GM12878 (cell line): Measurements from ENCODE around the gene PPP1R1C. TPM values are rescaled to one million over a fixed set of nuclear protein-coding genes. Genes with fewer than 3 reads are reported as not detected.

Experiments used
- ATAC-seq: fragments of 200-7000 bp; cut with Tn5 transposase; 3 replicates; pipeline ENCODE4 v1.9.1; 2020; ENCODE audit warnings: mild to moderate bottlenecking, moderate library complexity
- BruUV-seq: library from RNA; stranded (reverse); fragments of 400-500 nt; replicated peaks from 2 replicates; lab custom pipeline; 2021; lab: Mats Ljungman, UMichigan
- CTCF ChIA-PET: fragments of 300-600 bp; sonication (Branson Sonifier 250); formaldehyde crosslinking; extraction: SDS; loops from one replicate; lab custom pipeline; 2021; ENCODE audit warnings: inconsistent platforms; lab: Yijun Ruan, JAX
- POLR2A ChIA-PET: fragments of 350-600 bp; formaldehyde crosslinking; extraction: SDS; loops from one replicate; lab custom pipeline; 2021; ENCODE audit warnings: inconsistent platforms; lab: Charles Lee
- RAD21 ChIA-PET: fragments of 300-600 bp; sonication (Branson Sonifier 250); formaldehyde crosslinking; loops from one replicate; lab custom pipeline; 2023; ENCODE audit warnings: antibody characterized with exemption; ENCODE audit not compliant: unreplicated experiment; lab: Charles Lee
- SMC1A ChIA-PET: fragments of 300-600 bp; sonication (Branson Sonifier 250); formaldehyde crosslinking; loops from one replicate; lab custom pipeline; 2023; ENCODE audit not compliant: unreplicated experiment, uncharacterized antibody; lab: Charles Lee
- DNase-seq: peaks from one replicate; pipeline ENCODE4 v3.0.0-alpha.2; 2011; ENCODE audit warnings: low read depth, low spot score
- FAIRE-seq: peaks from 3 replicates; lab custom pipeline; 2011; peaks lifted over from hg19 to GRCh38; lab: Jason Lieb, UNC
- H2AFZ ChIP-seq: 2 replicates; pipeline ENCODE4 v1.6.0; 2011; ENCODE audit warnings: low read depth, low read length, control low read depth; ENCODE audit not compliant: control insufficient read depth
- H3K27ac ChIP-seq: 2 replicates; pipeline ENCODE4 v1.5.1; 2011; ENCODE audit warnings: control low read depth; ENCODE audit not compliant: control insufficient read depth, insufficient read depth
- H3K27me3 ChIP-seq, 2 experiments: replicated peaks in 1 of 2; 2 replicates each; pipeline versions ENCODE4 v1.6.0 to v1.6.1; 2011; ENCODE audit warnings: low read length in 1 of 2; ENCODE audit not compliant: control insufficient read depth in 2 of 2, insufficient read depth in 2 of 2
- H3K36me3 ChIP-seq, 2 experiments: 2 replicates each; pipeline ENCODE4 v1.5.1; 2011; ENCODE audit warnings: low read length in 1 of 2; ENCODE audit not compliant: control insufficient read depth in 2 of 2, insufficient read depth in 2 of 2
- H3K4me1 ChIP-seq: 2 replicates; pipeline ENCODE4 v1.6.1; 2011; ENCODE audit warnings: mild to moderate bottlenecking, low read length, moderate library complexity, mixed read lengths; ENCODE audit not compliant: control insufficient read depth, insufficient read depth
- H3K4me2 ChIP-seq: 2 replicates; pipeline ENCODE4 v1.6.0; 2011; ENCODE audit warnings: control low read depth; ENCODE audit not compliant: control insufficient read depth, insufficient read depth
- H3K4me3 ChIP-seq: fragments of 200-600 bp; sonication (generic); 2 replicates; pipeline ENCODE4 v1.5.1; 2016
- H3K79me2 ChIP-seq: 2 replicates; pipeline ENCODE4 v1.6.0; 2011; ENCODE audit warnings: low read length; ENCODE audit not compliant: control insufficient read depth, insufficient read depth
- H3K9ac ChIP-seq: 2 replicates; pipeline ENCODE4 v1.8.0; 2011; ENCODE audit warnings: low read length, control low read depth, mixed read lengths; ENCODE audit not compliant: control insufficient read depth, insufficient read depth
- H3K9me3 ChIP-seq: replicated peaks from 3 replicates; pipeline ENCODE4 v1.5.1; 2011; ENCODE audit warnings: mild to moderate bottlenecking, low read length; ENCODE audit not compliant: control insufficient read depth, insufficient read depth
- H4K20me1 ChIP-seq: 2 replicates; pipeline ENCODE4 v1.6.0; 2011; ENCODE audit not compliant: control insufficient read depth, insufficient read depth
- ETV6 ChIP-seq, 2 experiments: fragments of 450-650 bp in 1 of 2; IDR thresholded peaks in 1 of 2; conservative IDR thresholded peaks in 1 of 2; 2 replicates each; pipeline ENCODE4 v1.6.1; 2014; ENCODE audit warnings: antibody characterized with exemption in 1 of 2, borderline replicate concordance in 1 of 2, low read depth in 1 of 2, mild to moderate bottlenecking in 1 of 2, moderate library complexity in 1 of 2
- JUND ChIP-seq: IDR thresholded peaks from 2 replicates; pipeline ENCODE4 v1.6.1; 2012; ENCODE audit warnings: low read depth, mild to moderate bottlenecking, low read length, improper control_type of control experiment, moderate library complexity
- KDM1A ChIP-seq: fragments of 200-600 bp; sonication (generic); IDR thresholded peaks from 2 replicates; pipeline ENCODE4 v1.6.1; 2016; ENCODE audit warnings: borderline replicate concordance
- KLF5 ChIP-seq: fragments of 450-650 bp; IDR thresholded peaks from 2 replicates; pipeline ENCODE4 v1.6.1; 2014; ENCODE audit warnings: mild to moderate bottlenecking; ENCODE audit not compliant: partially characterized antibody
- NFYA ChIP-seq: IDR thresholded peaks from 2 replicates; pipeline ENCODE4 v1.6.1; 2011; ENCODE audit warnings: low read depth, mild to moderate bottlenecking, low read length, improper control_type of control experiment, borderline replicate concordance
- PAX8 ChIP-seq: fragments of 450-650 bp; IDR thresholded peaks from 2 replicates; pipeline ENCODE4 v1.6.1; 2017; ENCODE audit warnings: mild to moderate bottlenecking, moderate library complexity
- SMAD1 ChIP-seq: fragments of 450-650 bp; IDR thresholded peaks from 2 replicates; pipeline ENCODE4 v1.6.1; 2018; ENCODE audit warnings: mild to moderate bottlenecking, low read depth; ENCODE audit not compliant: partially characterized antibody
- STAT3 ChIP-seq: IDR thresholded peaks from 2 replicates; pipeline ENCODE4 v1.6.1; 2011; ENCODE audit warnings: low read depth, low read length, improper control_type of control experiment
- ZBTB33 ChIP-seq: fragments of 450-650 bp; IDR thresholded peaks from 2 replicates; pipeline ENCODE4 v1.6.1; 2017; ENCODE audit warnings: mild to moderate bottlenecking
- ZNF622 ChIP-seq: fragments of 450-650 bp; IDR thresholded peaks from 2 replicates; pipeline ENCODE4 v1.6.1; 2017; ENCODE audit warnings: mild to moderate bottlenecking, inconsistent platforms
- WGBS: methylation state at CpG from one replicate; pipeline ENCODE4 v1.1.6; 2016; ENCODE audit warnings: low lambda C conversion rate; ENCODE audit not compliant: insufficient replicate concordance, insufficient coverage; ENCODE audit errors: missing lambda C conversion rate; 5-methylcytosine and 5-hydroxymethylcytosine counted together
- in situ Hi-C: fragments of 300-500 bp; cut with MboI; formaldehyde crosslinking; loops from 9 replicates; pipeline ENCODE4 v1.14.3; 2018; ENCODE audit warnings: mixed read lengths
- intact Hi-C: fragments of 100-400 bp; cut with micrococcal nuclease; formaldehyde crosslinking; loops from one replicate; pipeline ENCODE4 v1.14.2; 2022; ENCODE audit not compliant: unreplicated experiment
- polyA plus RNA-seq, 11 experiments: library from polyadenylated mRNA; depleted of rRNA in 4 of 11; unstranded in 6 of 11; stranded (reverse) in 5 of 11; fragments of >200 nt; fragmentation: Nextera tagmentation in 4 of 11; fragmentation: Illumina TruSeq in 1 of 11; extraction: Ambion mirVana in 4 of 11; extraction: Trizol in 1 of 11; gene quantifications; 1 replicate in 1 of 11; 2 replicates in 10 of 11; pipeline versions ENCODE4 v1.2.1 to v1.2.3, GENCODE V29; 2011 to 2016; ENCODE audit warnings: inconsistent platforms in 2 of 11, missing spikeins in 2 of 11, low read depth in 1 of 11
- total RNA-seq, 4 experiments: library from RNA; depleted of rRNA in 3 of 4; stranded (reverse); fragments of >200 nt in 3 of 4; fragmentation: Illumina TruSeq in 1 of 4; extraction: Trizol in 1 of 4; gene quantifications; 2 replicates each; pipeline versions ENCODE4 v1.2.1 to v1.2.3, GENCODE V29; 2013 to 2021
- TF ChIP-seq, protein P1 (sequence below): fragments of 450-650 bp; IDR thresholded peaks from 2 replicates; pipeline ENCODE4 v1.6.1; 2017; ENCODE audit warnings: mild to moderate bottlenecking, moderate library complexity

Gene PPP1R1C
- total and polyA plus RNA-seq, 10 of the 15 experiments (the other 5 are each of a cell fraction or from before 2014, with no cell fraction given): 0.11 TPM; not detected in 9

GRCh38 chr2:181984060-181984459, 1.6 kb upstream of the PPP1R1C start:
- no peaks in the 10 kb centered on the region for H3K4me1 ChIP-seq
- H3K4me3 ChIP-seq: no peak overlapping the region
- H3K9ac ChIP-seq: no peak overlapping the region
- DNase-seq (no peak), FAIRE-seq (no peak)
- no peaks in the 10 kb centered on the region for H3K9me3 ChIP-seq
- POLR2A ChIA-PET: no interaction called here
- no peaks in the 10 kb centered on the region for H3K36me3 ChIP-seq
- SMC1A ChIA-PET: no interaction called here
- in situ Hi-C loops (no loop called here), intact Hi-C loops (no loop called here)
- H3K27ac ChIP-seq: no peak overlapping the region
- H2AFZ ChIP-seq: no peak overlapping the region
- no peak for TF ChIP-seq ETV6 (conservative IDR thresholded peaks at IDR 0.05 in 1 of 2, IDR thresholded peaks at IDR 0.05 in 1 of 2; ENCODE audit: borderline replicate concordance in 1 of 2, low read depth in 1 of 2)
- TF ChIP-seq ZBTB33: no peak
- no peak for TF ChIP-seq JUND
- no peak for TF ChIP-seq ZNF622
- no peak for TF ChIP-seq KDM1A
- no peak for TF ChIP-seq NFYA
- TF ChIP-seq SMAD1: no peak
- no peak for TF ChIP-seq PAX8
- TF ChIP-seq, protein P1, sequence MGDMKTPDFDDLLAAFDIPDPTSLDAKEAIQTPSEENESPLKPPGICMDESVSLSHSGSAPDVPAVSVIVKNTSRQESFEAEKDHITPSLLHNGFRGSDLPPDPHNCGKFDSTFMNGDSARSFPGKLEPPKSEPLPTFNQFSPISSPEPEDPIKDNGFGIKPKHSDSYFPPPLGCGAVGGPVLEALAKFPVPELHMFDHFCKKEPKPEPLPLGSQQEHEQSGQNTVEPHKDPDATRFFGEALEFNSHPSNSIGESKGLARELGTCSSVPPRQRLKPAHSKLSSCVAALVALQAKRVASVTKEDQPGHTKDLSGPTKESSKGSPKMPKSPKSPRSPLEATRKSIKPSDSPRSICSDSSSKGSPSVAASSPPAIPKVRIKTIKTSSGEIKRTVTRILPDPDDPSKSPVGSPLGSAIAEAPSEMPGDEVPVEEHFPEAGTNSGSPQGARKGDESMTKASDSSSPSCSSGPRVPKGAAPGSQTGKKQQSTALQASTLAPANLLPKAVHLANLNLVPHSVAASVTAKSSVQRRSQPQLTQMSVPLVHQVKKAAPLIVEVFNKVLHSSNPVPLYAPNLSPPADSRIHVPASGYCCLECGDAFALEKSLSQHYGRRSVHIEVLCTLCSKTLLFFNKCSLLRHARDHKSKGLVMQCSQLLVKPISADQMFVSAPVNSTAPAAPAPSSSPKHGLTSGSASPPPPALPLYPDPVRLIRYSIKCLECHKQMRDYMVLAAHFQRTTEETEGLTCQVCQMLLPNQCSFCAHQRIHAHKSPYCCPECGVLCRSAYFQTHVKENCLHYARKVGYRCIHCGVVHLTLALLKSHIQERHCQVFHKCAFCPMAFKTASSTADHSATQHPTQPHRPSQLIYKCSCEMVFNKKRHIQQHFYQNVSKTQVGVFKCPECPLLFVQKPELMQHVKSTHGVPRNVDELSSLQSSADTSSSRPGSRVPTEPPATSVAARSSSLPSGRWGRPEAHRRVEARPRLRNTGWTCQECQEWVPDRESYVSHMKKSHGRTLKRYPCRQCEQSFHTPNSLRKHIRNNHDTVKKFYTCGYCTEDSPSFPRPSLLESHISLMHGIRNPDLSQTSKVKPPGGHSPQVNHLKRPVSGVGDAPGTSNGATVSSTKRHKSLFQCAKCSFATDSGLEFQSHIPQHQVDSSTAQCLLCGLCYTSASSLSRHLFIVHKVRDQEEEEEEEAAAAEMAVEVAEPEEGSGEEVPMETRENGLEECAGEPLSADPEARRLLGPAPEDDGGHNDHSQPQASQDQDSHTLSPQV: no peak
- no peak for TF ChIP-seq STAT3
- TF ChIP-seq KLF5: no peak
- TF ChIP-seq, all 136 proteins: peak for 0
- Histone ChIP-seq H3K79me2 (no peaks in the 10 kb centered on the region), H3K4me2 (no peak overlapping the region), H3K27me3 (no peaks in the 10 kb centered on the region; a peak in 1 of 4 replicates), H4K20me1 (no peaks in the 10 kb centered on the region)
- no TSS peak for BruUV-seq
- ATAC-seq: no peak
- WGBS: 20% methylated on average over 1 of the region's 1 CpG
- ChIA-PET RAD21 (no interaction called here), CTCF (no interaction called here)
